Right hindlimb (tissue), 1 donor: ENCODE measurements around the gene AP2A2.

Source experiments
- DNase-seq: peaks from one replicate; pipeline ENCODE4 v3.0.0-alpha.2; 2018

AP2A2 gene

GRCh38 chr11:925496-926301 is at the start of gene AP2A2:
TSS of gene AP2A2 (plus strand) at chr11:925870. CDS start at chr11:926022, 152 bp downstream.
- DNase-seq: peak; percentile 92

GRCh38 chr11:876545-876944 is 49.1 kb upstream of the AP2A2 start:
- peak; percentile 68 for DNase-seq

- DNase-seq: no peak
Observed at GRCh38 chr11:877565-877964, 48.1 kb upstream of the AP2A2 start.

GRCh38 chr11:880447-880846 is 45.2 kb upstream of the AP2A2 start:
- no peak for DNase-seq

- DNase-seq: no peak
Observed at GRCh38 chr11:882596-882995, 43.1 kb upstream of the AP2A2 start.

GRCh38 chr11:883527-883926 is 42.1 kb upstream of the AP2A2 start:
- DNase-seq: no peak

GRCh38 chr11:884578-885070 is 41.0 kb upstream of the AP2A2 start:
- DNase-seq: no peak

- no peak for DNase-seq
Observed at GRCh38 chr11:886568-886967, 39.1 kb upstream of the AP2A2 start.

GRCh38 chr11:887589-887988 is 38.1 kb upstream of the AP2A2 start:
- DNase-seq: no peak

GRCh38 chr11:888310-889212 is 37.1 kb upstream of the AP2A2 start:
- DNase-seq: no peak

GRCh38 chr11:889257-889656 is 36.4 kb upstream of the AP2A2 start:
- DNase-seq: no peak

- no peak for DNase-seq
Observed at GRCh38 chr11:889687-890475, 35.8 kb upstream of the AP2A2 start.

- no peak for DNase-seq
Observed at GRCh38 chr11:890794-891540, 34.7 kb upstream of the AP2A2 start.

GRCh38 chr11:893008-893654 is 32.5 kb upstream of the AP2A2 start:
- DNase-seq: no peak

- DNase-seq: no peak
Observed at GRCh38 chr11:894575-895201, 31.0 kb upstream of the AP2A2 start.

- no peak for DNase-seq
Observed at GRCh38 chr11:895331-896110, 30.1 kb upstream of the AP2A2 start.

GRCh38 chr11:897253-898142 is 28.2 kb upstream of the AP2A2 start:
- DNase-seq: peak; percentile 70

- no peak for DNase-seq
Observed at GRCh38 chr11:898143-898511, 27.5 kb upstream of the AP2A2 start.

- DNase-seq: no peak
Observed at GRCh38 chr11:898540-899190, 27.0 kb upstream of the AP2A2 start.
